AG04450 (cell line): Measurements from ENCODE around the gene NEURL2. TPM values are rescaled to one million over a fixed set of nuclear protein-coding genes. Genes with fewer than 3 reads are reported as not detected.

Experiments
- CTCF ChIA-PET: fragments of 300-600, 350-600 bp; formaldehyde crosslinking; extraction: SDS; loops from one replicate; lab custom pipeline; 2022; ENCODE audit warnings: antibody characterized with exemption, inconsistent platforms; lab: Charles Lee
- POLR2A ChIA-PET: fragments of 350-600 bp; formaldehyde crosslinking; extraction: SDS; loops from one replicate; lab custom pipeline; 2021; ENCODE audit warnings: antibody characterized with exemption, inconsistent platforms; lab: Yijun Ruan, JAX
- DNase-seq: peaks from one replicate; pipeline ENCODE4 v3.0.0-alpha.2; 2011; ENCODE audit warnings: low read depth, low spot score
- H3K27ac ChIP-seq: one replicate; pipeline ENCODE4 v1.5.1; 2012; ENCODE audit warnings: low read depth, low read length, control low read depth
- H3K27me3 ChIP-seq: one replicate; pipeline ENCODE4 v1.6.0; 2012; ENCODE audit warnings: low read length; ENCODE audit not compliant: control insufficient read depth, insufficient read depth
- H3K4me3 ChIP-seq: 2 replicates; pipeline ENCODE4 v1.5.1; 2011; ENCODE audit warnings: mild to moderate bottlenecking, low read depth, low read length, control low read depth
- H3K9me3 ChIP-seq: 2 replicates; pipeline ENCODE4 v1.5.1; 2012; ENCODE audit warnings: low read length; ENCODE audit not compliant: control insufficient read depth, insufficient read depth
- polyA plus RNA-seq: library from polyadenylated mRNA; depleted of rRNA; stranded (reverse); fragments of >200 nt; gene quantifications from 2 replicates; pipeline ENCODE4 v1.2.3, GENCODE V29; 2011
- TF ChIP-seq, protein P1 (sequence below): IDR thresholded peaks from 2 replicates; pipeline ENCODE4 v1.5.1; 2011; ENCODE audit warnings: low read depth, low read length, control low read depth, inconsistent platforms

The NEURL2 gene
- polyA plus RNA-seq, 1 experiment: 1.1 TPM

GRCh38 chr20:45909817-45910669, 19.0 kb upstream of the NEURL2 start:
- Histone ChIP-seq H3K4me3 (peak overlapping the region; percentile 31), H3K27me3 (no peaks in the 10 kb centered on the region), H3K9me3 (no peaks in the 10 kb centered on the region; the same call in 1 of the 2 replicates), H3K27ac (no peak overlapping the region)
- TF ChIP-seq, protein P1, sequence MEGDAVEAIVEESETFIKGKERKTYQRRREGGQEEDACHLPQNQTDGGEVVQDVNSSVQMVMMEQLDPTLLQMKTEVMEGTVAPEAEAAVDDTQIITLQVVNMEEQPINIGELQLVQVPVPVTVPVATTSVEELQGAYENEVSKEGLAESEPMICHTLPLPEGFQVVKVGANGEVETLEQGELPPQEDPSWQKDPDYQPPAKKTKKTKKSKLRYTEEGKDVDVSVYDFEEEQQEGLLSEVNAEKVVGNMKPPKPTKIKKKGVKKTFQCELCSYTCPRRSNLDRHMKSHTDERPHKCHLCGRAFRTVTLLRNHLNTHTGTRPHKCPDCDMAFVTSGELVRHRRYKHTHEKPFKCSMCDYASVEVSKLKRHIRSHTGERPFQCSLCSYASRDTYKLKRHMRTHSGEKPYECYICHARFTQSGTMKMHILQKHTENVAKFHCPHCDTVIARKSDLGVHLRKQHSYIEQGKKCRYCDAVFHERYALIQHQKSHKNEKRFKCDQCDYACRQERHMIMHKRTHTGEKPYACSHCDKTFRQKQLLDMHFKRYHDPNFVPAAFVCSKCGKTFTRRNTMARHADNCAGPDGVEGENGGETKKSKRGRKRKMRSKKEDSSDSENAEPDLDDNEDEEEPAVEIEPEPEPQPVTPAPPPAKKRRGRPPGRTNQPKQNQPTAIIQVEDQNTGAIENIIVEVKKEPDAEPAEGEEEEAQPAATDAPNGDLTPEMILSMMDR: no peak
- no peak for DNase-seq
- ChIA-PET POLR2A (interaction anchor here (0.5 to 3.6 kb wide), 5 partner anchors 8 to 25 kb away, joined by 3 to 57 read pairs (median 11); partner anchors contain the start of genes CTSA, NEURL2 and PCIF1), CTCF (interaction anchor here (0.6 to 2.1 kb wide), 6 partner anchors 15 to 61 kb away, joined by 3 to 11 read pairs (median 4); no protein-coding TSS in a partner anchor)

DNA sequence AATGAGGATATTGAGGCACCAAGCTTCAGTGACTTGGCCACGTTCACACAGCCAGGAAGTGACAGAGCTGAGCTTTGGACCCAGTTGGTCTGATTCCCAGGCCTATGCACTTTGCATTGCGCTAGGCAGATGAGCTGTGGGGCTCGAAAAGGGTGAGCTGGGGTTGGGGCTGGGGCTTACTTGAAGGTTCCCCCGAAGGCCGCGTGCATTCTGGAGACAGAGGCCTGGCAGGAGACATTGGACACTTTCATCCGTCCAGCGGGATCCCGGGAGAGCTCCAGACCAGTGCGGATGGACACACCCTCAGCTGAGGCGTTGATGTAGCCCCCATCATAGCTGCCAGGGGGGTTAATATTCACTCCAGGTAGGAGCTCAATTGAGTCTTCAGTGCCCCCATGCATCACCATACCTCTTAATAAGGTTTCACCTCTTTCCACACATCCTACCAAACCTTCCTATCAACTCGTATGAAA, 18.4 kb upstream of the NEURL2 start:
- H3K4me3 ChIP-seq: no peak overlapping the region
- CTCF ChIA-PET: interaction anchor here (0.9 to 2.1 kb wide), 3 partner anchors 16 to 61 kb away, joined by 3 to 11 read pairs (median 4); no protein-coding TSS in a partner anchor
- H3K27ac ChIP-seq: no peak overlapping the region

DNA sequence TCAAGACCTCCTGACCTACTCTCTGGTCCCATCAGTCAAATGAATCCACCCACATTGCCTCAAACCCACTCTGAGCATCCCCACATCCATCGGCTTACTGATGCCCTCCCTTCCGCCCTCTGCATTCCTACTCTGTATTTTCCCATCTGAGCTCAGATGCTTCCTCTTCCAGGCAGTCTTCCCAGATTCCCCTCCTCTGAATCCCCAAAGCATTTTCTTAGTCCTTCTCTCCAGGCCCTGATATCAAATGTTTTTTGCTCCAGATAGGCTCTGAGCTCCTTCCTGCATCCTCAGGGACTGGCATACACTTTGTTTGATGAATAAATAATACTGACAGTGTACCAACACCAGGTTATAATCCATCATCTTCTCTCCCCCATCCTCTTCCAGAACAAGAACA, 17.1 kb upstream of the NEURL2 start:
- no peak overlapping the region for H3K4me3 ChIP-seq
- no peaks in the 10 kb centered on the region for H3K27me3 ChIP-seq
- ChIA-PET POLR2A (no interaction called here), CTCF (interaction anchor here (1.4 kb wide), 1 partner anchor 18 kb away, joined by 3 read pairs; no protein-coding TSS in a partner anchor)
- no peak overlapping the region for H3K27ac ChIP-seq
- TF ChIP-seq, protein P1: no peak
- DNase-seq: no peak
- no peaks in the 10 kb centered on the region; the same call in 1 of the 2 replicates for H3K9me3 ChIP-seq

More for the DNA sequence above, 18.4 kb upstream of the NEURL2 start:
- TF ChIP-seq, protein P1: no peak
- no peaks in the 10 kb centered on the region; the same call in 1 of the 2 replicates for H3K9me3 ChIP-seq
- POLR2A ChIA-PET: interaction anchor here (3.6 kb wide), 2 partner anchors 19 to 25 kb away, joined by 20 to 57 read pairs; partner anchors contain the start of genes CTSA, NEURL2 and PCIF1
- no peak for DNase-seq
- H3K27me3 ChIP-seq: no peaks in the 10 kb centered on the region

DNA sequence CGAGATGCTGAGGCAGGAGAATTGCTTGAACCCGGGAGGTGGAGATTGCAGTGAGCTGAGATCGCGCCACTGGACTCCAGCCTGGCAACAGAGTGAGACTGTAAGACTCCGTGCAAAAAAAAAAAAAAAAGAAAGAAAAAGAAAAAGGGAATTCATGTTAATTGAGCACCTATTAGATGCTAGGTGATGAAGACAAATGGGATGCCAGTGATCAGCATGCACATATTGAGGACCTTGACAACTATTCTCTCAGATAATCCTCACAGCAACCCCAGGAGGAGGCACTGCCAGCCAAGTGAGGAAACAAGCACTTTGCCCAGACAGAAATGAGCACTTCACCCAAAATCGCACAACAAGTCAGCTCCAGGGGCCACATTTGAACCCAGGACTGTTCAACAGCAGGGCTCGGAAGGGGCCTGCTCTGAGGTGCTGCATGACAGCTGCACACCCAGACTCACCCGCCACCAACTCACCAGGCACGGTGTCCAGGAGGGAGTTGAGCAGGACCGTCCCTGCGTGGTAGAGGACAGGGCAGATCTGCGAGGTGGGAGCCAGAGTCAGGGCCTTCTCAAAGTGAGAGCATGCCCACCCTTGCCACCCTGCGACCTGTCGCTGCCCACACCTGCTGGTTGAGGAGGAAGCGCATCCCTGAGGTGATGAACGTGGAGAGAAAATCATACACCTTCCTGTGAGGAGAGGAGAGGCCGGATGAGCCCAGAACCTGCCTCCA, 16.4 kb upstream of the NEURL2 start:
- Histone ChIP-seq H3K9me3 (no peaks in the 10 kb centered on the region; the same call in 1 of the 2 replicates), H3K27ac (no peak overlapping the region), H3K4me3 (no peak overlapping the region), H3K27me3 (no peaks in the 10 kb centered on the region)
- DNase-seq: no peak
- ChIA-PET POLR2A (interaction anchor here (2.9 kb wide), 1 partner anchor 27 kb away, joined by 20 read pairs; the partner anchor contains the start of gene PCIF1), CTCF (interaction anchor here (1.4 kb wide), 1 partner anchor 18 kb away, joined by 3 read pairs; no protein-coding TSS in a partner anchor)
- TF ChIP-seq, protein P1: no peak
